GM18526 (cell line): Measurements from ENCODE around the gene FAM219B.

Experiments
- POLR2A ChIP-seq: IDR thresholded peaks from 3 replicates; pipeline ENCODE4 v1.6.1; 2011; ENCODE audit not compliant: insufficient read length; ENCODE audit errors: extremely low read depth

FAM219B gene

GRCh38 chr15:74907163-74907870 lies 666 bp upstream of the FAM219B start:
- no peak for TF ChIP-seq POLR2A

- TF ChIP-seq POLR2A, result no peak
Observed at GRCh38 chr15:74906067-74906449, 593 bp downstream of the FAM219B start.

- TF ChIP-seq POLR2A, result no peak
Observed at GRCh38 chr15:74904190-74904805, 2.4 kb downstream of the FAM219B start.

- no peak for TF ChIP-seq POLR2A
Observed at GRCh38 chr15:74903676-74904075, 3.0 kb downstream of the FAM219B start.

GRCh38 chr15:74902295-74903075 lies 4.2 kb downstream of the FAM219B start:
- no peak for TF ChIP-seq POLR2A

GRCh38 chr15:74901612-74902063 lies 5.0 kb downstream of the FAM219B start:
- no peak for TF ChIP-seq POLR2A

GRCh38 chr15:74897300-74897701 lies 9.3 kb downstream of the FAM219B start:
- no peak for TF ChIP-seq POLR2A

- no peak for TF ChIP-seq POLR2A
Observed at GRCh38 chr15:74896316-74896715, 10.3 kb downstream of the FAM219B start.

GRCh38 chr15:74895830-74896229 lies 10.8 kb downstream of the FAM219B start:
- no peak for TF ChIP-seq POLR2A

- TF ChIP-seq POLR2A, result no peak
Observed at GRCh38 chr15:74893627-74894026, 13.0 kb downstream of the FAM219B start.

GRCh38 chr15:74892931-74893330 lies 13.7 kb downstream of the FAM219B start:
- no peak for TF ChIP-seq POLR2A

GRCh38 chr15:74892313-74892712 lies 14.3 kb downstream of the FAM219B start:
- TF ChIP-seq POLR2A, result no peak

GRCh38 chr15:74891469-74891868 lies 15.2 kb downstream of the FAM219B start:
- no peak for TF ChIP-seq POLR2A

GRCh38 chr15:74890665-74890960 lies 16.0 kb downstream of the FAM219B start:
- TF ChIP-seq POLR2A, result no peak

GRCh38 chr15:74889883-74890664 lies 16.6 kb downstream of the FAM219B start, which contains the start of gene MPI:
TSS of gene MPI (plus strand) at chr15:74890042. CDS start at chr15:74890074, 32 bp downstream.
- TF ChIP-seq POLR2A, result peak; percentile 97

GRCh38 chr15:74889390-74889882 lies 17.2 kb downstream of the FAM219B start:
- TF ChIP-seq POLR2A, result no peak

GRCh38 chr15:74888716-74889115 lies 17.9 kb downstream of the FAM219B start:
- no peak for TF ChIP-seq POLR2A
